Heart left ventricle (tissue), 13 donors: ENCODE results near the gene CYSTM1.

Experiments
- CTCF ChIP-seq, 12 donors: fragments of 200-600 bp; sonication (generic) in 4 of 12; IDR thresholded peaks; one replicate each; pipeline versions ENCODE4 v1.5.0 to v1.8.0; 2018 to 2022; ENCODE audit warnings: antibody characterized with exemption in 12 of 12, mild to moderate bottlenecking in 5 of 12
- POLR2A ChIP-seq, 2 donors: fragments of 450-650 bp; IDR thresholded peaks; one replicate each; pipeline ENCODE4 v1.6.1; 2017; ENCODE audit warnings: antibody characterized with exemption in 2 of 2, mild to moderate bottlenecking in 2 of 2, moderate library complexity in 2 of 2
- donor health status: ischemic (EF 13 %, LVEDD 7.1; RV severe dilation, severe dysfunction).
- donor health status: DM: no; HTN: yes; CAD: no.
- donor health status: DM: no; HTN: no; CAD: no.
- donor health status: ischemic (EF 25% LVEDD 6.9; RV normal size, moderate dysfunction).
- donor health status: ischemic (EF 25% LVEDD 5.7; RV mildly dilated, moderate dysfunction).
- donor health status: ischemic (EF 35%, LVEDD 5.7; RV mildly dilated, moderate dysfunction).
- donor health status: nonischemic (EF 11% LVEDD 7.7; RV severe dilation, severe dysfunction).
- donor health status: DM: yes; HTN: yes; CAD: no.
- donor health status: PGD.
- donor health status: ischemic (EF 29% LVEDD 5.4; RV normal size, mild dysfunction).
- donor health status: nonischemic (EF 23%, LVEDD 6.1; RV moderate dilation, normal function).

- TF ChIP-seq CTCF (IDR thresholded peaks at IDR 0.05): no peak
- TF ChIP-seq POLR2A (IDR thresholded peaks at IDR 0.05): no peak
Measured at GRCh38 chr5:140258016-140258415, 83.0 kb downstream of the CYSTM1 start.
